ENCODE measurements around the gene SLC25A13. TPM values are rescaled to one million over a fixed set of nuclear protein-coding genes. Genes with fewer than 3 reads are reported as not detected.

The SLC25A13 gene
- total RNA-seq, 1 donor = 19.2 TPM

GRCh38 chr7:96313940-96314339 lies 8.0 kb downstream of the SLC25A13 start:
- Histone ChIP-seq H3K36me3 (ENCODE audit: insufficient read depth, low read length) (no peaks in the 10 kb centered on the region), H3K9me3 (ENCODE audit: low read depth, low read length) (no peaks in the 10 kb centered on the region), H3K4me3 (ENCODE audit: insufficient read depth, low read length) (no peak overlapping the region), H3K4me1 (ENCODE audit: insufficient read depth, low read length) (no peaks in the 10 kb centered on the region), H3K27me3 (ENCODE audit: insufficient read depth, low read length) (no peaks in the 10 kb centered on the region), H4K20me1 (ENCODE audit: insufficient read depth, low read length) (peaks cover 38% of the 10 kb centered on the region), H3K27ac (ENCODE audit: low read depth, low read length) (no peak overlapping the region), H3K79me2 (ENCODE audit: insufficient read depth, low read length) (peaks cover 88% of the 10 kb centered on the region), H3K4me2 (ENCODE audit: insufficient read depth, low read length) (no peak overlapping the region), H2AFZ (ENCODE audit: low read length) (no peak overlapping the region)
- no peak for TF ChIP-seq CTCF (IDR thresholded peaks at IDR 0.05; ENCODE audit: extremely low read depth, low read depth, low read length)
- DNase-seq (ENCODE audit: insufficient read length, low spot score, missing footprints) = no peak

DNA sequence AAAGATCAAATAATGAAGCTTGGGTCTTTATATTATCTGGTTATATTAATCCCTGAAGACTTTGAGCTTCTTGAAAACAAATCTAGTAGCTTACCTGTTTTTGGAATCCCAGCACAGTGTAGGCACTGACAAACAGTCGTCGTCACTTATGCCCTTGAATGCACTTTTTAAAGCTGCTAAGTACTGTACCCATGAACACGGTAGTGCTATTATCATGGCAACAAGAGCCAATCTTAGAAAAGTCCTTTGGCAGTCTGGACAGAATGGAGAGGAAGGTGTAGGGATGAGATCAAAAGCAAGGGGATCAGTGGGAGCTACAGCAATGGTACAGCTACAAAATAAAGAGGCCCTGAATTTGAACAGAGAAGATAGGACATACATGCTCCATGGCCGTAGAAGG lies 9.4 kb downstream of the SLC25A13 start:
- Histone ChIP-seq H2AFZ (ENCODE audit: low read length) (no peak overlapping the region), H3K36me3 (ENCODE audit: insufficient read depth, low read length) (no peaks in the 10 kb centered on the region), H3K27me3 (ENCODE audit: insufficient read depth, low read length) (no peaks in the 10 kb centered on the region), H3K4me3 (ENCODE audit: insufficient read depth, low read length) (no peak overlapping the region), H3K79me2 (ENCODE audit: insufficient read depth, low read length) (peaks cover 86% of the 10 kb centered on the region), H3K9me3 (ENCODE audit: low read depth, low read length) (no peaks in the 10 kb centered on the region), H3K27ac (ENCODE audit: low read depth, low read length) (no peak overlapping the region), H3K4me2 (ENCODE audit: insufficient read depth, low read length) (no peak overlapping the region), H4K20me1 (ENCODE audit: insufficient read depth, low read length) (peaks cover 42% of the 10 kb centered on the region), H3K4me1 (ENCODE audit: insufficient read depth, low read length) (no peaks in the 10 kb centered on the region)
- no peak for DNase-seq (ENCODE audit: insufficient read length, low spot score, missing footprints)
- no peak for TF ChIP-seq CTCF (IDR thresholded peaks at IDR 0.05; ENCODE audit: extremely low read depth, low read depth, low read length)

DNA sequence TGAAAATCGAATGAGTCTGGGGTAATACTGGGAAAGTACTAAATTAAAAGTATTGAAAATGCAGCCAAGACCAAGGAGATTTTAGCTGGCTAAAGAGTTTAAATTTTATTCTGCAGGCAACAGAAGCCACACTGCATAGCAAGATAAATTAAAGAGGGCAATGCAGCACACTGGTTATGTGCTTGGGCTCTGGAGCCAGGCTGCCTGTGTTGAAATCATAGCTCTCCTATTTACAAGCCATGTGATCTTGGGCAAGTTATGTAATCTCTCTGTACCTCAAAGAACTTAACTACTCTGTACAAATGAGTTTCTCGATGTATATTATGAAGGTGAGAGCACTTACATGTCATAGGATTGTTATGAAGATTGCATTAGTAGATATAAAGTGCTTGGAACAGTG lies 9.9 kb downstream of the SLC25A13 start:
- Histone ChIP-seq H2AFZ (ENCODE audit: low read length) (no peak overlapping the region), H3K4me2 (ENCODE audit: insufficient read depth, low read length) (no peak overlapping the region), H4K20me1 (ENCODE audit: insufficient read depth, low read length) (peaks cover 42% of the 10 kb centered on the region), H3K4me3 (ENCODE audit: insufficient read depth, low read length) (no peak overlapping the region), H3K27me3 (ENCODE audit: insufficient read depth, low read length) (no peaks in the 10 kb centered on the region), H3K27ac (ENCODE audit: low read depth, low read length) (no peak overlapping the region), H3K9me3 (ENCODE audit: low read depth, low read length) (no peaks in the 10 kb centered on the region), H3K36me3 (ENCODE audit: insufficient read depth, low read length) (no peaks in the 10 kb centered on the region), H3K4me1 (ENCODE audit: insufficient read depth, low read length) (no peaks in the 10 kb centered on the region), H3K79me2 (ENCODE audit: insufficient read depth, low read length) (peaks cover 81% of the 10 kb centered on the region)
- no peak for DNase-seq (ENCODE audit: insufficient read length, low spot score, missing footprints)
- TF ChIP-seq CTCF (IDR thresholded peaks at IDR 0.05; ENCODE audit: extremely low read depth, low read depth, low read length) = no peak

DNA sequence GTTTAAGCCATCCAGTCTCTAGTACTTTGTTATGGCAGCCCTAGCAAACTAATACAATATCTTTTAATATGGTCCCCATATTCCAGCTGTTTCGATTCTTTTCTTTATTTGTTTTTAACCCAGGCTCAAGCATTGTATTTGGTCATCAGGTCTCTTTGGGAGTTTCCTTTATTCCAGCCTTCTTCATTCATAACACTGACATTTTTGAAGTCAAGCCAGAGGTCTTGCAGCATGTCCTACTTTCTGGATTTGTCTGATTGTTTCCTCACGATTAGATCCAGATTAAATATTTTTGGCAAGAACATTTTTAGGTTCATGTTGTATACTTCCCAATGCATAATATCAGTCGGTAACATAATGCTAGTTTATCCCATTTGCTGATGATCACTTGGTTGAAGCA lies 11.8 kb downstream of the SLC25A13 start:
- no peak overlapping the region for H3K4me3 ChIP-seq (ENCODE audit: insufficient read depth, low read length)
- no peak overlapping the region for H2AFZ ChIP-seq (ENCODE audit: low read length)
- no peaks in the 10 kb centered on the region for H3K36me3 ChIP-seq (ENCODE audit: insufficient read depth, low read length)
- no peaks in the 10 kb centered on the region for H3K9me3 ChIP-seq (ENCODE audit: low read depth, low read length)
- TF ChIP-seq CTCF (IDR thresholded peaks at IDR 0.05; ENCODE audit: extremely low read depth, low read depth, low read length) = no peak
- H3K27ac ChIP-seq (ENCODE audit: low read depth, low read length) = no peak overlapping the region
- DNase-seq (ENCODE audit: insufficient read length, low spot score, missing footprints) = no peak
- H3K4me2 ChIP-seq (ENCODE audit: insufficient read depth, low read length) = no peak overlapping the region
- H3K4me1 ChIP-seq (ENCODE audit: insufficient read depth, low read length) = no peaks in the 10 kb centered on the region
- H3K27me3 ChIP-seq (ENCODE audit: insufficient read depth, low read length) = no peaks in the 10 kb centered on the region
- peaks cover 81% of the 10 kb centered on the region for H3K79me2 ChIP-seq (ENCODE audit: insufficient read depth, low read length)
- peaks cover 51% of the 10 kb centered on the region for H4K20me1 ChIP-seq (ENCODE audit: insufficient read depth, low read length)

All from osteoblast (primary cell).